Ureter (tissue), 1 donor: ENCODE measurements around the gene TMEM170B. TPM values are rescaled to one million over a fixed set of nuclear protein-coding genes. Genes with fewer than 3 reads are reported as not detected.

Experiments used
- DNase-seq: peaks from one replicate; pipeline ENCODE4 v3.0.0-alpha.2; 2020; ENCODE audit warnings: low spot score
- total RNA-seq: library from RNA; stranded (reverse); gene quantifications from one replicate; pipeline ENCODE4 v1.2.4, GENCODE V29; 2023
- donor health status: DM: yes; HTN: yes; CAD: no.

The TMEM170B gene, protein sequence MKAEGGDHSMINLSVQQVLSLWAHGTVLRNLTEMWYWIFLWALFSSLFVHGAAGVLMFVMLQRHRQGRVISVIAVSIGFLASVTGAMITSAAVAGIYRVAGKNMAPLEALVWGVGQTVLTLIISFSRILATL
- 2.9 TPM for total RNA-seq

DNA sequence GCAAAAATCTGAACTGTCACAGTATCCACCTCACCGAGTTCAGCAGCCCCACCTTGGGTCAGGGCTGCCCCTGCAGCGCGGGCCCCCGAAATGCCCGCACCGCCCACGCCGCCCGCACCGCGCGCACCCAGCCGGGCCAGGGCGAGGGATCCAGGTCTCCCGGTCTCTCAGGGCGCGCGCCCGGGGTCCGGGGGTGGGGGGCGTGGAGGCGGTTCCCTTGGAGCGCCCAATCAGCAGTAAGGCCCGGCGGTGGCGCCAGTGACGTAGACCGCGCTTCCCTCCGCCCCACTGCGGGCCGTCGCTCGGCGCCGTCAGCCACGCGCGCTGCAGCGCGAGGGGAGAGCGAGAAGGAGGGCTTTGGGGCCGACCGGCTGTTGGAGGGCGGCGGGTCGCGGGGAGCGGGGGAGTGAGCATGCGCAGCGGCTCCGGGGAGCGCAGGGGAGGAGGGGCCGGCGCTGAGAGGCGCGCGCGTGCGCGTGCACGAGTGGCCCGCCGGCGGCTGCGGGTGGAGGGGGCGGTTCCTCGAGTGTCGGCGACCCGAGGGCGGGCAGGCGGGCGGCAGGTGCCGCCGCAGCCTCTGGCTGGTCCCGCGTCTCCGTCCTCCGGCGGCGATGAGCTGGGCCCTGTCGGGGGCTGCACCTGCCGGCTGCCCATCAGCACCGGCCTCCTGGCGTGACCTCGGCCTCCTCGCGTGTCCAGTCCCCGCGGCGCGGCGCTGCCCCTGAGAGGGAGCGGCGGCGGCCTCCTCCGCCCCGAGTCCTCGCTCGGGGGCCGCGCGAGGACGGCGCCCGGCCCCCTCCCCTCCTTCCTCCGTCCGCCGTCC is at the start of gene TMEM170B:
Gene TMEM170B (plus strand): TSS at position 521 of the 823 bp plus-strand sequence. CDS start 529 bp downstream, outside the sequence.
- peak; percentile 94 for DNase-seq

GRCh38 chr6:11490996-11491395 is 46.6 kb upstream of the TMEM170B start:
- DNase-seq = no peak

- DNase-seq = no peak
Observed at GRCh38 chr6:11491596-11492463, 45.7 kb upstream of the TMEM170B start.

- no peak for DNase-seq
Observed at GRCh38 chr6:11492464-11493290, 44.9 kb upstream of the TMEM170B start.

- no peak for DNase-seq
Observed at GRCh38 chr6:11493974-11494373, 43.6 kb upstream of the TMEM170B start.

- no peak for DNase-seq
Observed at GRCh38 chr6:11494786-11495564, 42.6 kb upstream of the TMEM170B start.

GRCh38 chr6:11495565-11496145 is 41.9 kb upstream of the TMEM170B start:
- no peak for DNase-seq

DNA sequence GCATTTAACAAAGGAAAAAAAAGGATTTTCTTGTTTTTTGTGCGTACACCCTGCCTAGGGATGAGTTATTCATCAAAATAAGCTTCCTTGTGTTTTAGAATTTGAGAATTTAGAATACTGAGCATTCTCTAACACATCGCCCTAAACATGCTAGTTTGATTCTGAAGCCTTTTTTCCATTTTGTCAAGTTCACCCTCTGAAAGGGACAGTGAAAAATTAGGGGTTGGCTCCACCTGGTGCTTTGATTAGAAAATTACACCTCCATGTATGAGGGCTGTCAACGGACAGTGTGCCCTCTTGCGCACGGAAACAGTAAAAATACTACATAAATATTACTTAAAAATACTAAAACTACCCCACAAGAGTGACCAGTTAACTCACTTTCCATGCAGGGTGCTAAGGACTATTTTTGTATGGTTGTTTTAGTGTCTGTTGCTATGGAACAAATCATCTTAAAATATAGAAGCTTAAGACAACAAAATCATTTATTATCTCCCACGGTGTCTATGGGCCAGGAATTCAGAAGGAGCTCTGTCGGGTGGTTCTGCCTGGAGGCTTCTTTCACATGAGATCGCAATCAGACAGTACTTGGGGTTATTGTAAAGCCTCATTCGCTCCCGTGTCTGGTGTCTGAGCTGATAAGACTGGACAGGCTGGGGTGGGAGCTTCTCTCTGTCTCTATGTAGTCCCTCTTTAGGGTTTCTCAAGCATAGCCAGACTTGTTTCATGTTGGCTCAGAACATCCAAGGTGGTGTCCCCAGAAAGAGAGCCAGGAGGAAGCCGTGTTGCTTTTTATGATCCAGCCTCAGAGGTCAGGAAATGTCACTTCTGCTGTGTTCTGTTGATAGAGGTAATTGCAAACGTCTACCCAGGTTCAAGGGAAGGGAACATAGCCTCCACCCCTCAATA is 41.1 kb upstream of the TMEM170B start:
- DNase-seq = peak; percentile 83

GRCh38 chr6:11497107-11497506 is 40.4 kb upstream of the TMEM170B start:
- no peak for DNase-seq

DNA sequence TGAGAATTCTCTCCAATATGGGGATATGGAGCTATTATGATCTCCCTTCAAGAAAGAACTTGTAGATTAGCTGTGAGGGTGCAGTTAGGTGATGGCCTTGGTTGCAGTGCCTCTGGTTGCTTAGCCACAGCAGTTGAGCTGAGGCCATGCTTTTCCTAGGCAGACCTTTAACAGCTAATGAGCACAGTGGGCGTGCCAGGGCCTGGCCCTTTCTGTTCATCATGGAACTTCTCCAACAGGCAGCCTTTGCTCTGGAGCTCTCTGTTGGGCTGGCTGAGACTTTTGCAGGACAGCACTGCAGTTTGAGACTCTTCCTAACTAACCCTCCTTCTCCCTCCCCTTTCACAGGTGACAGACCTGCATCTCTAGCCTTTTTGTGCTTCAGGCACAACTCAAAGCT is 39.7 kb upstream of the TMEM170B start:
- DNase-seq = no peak

DNA sequence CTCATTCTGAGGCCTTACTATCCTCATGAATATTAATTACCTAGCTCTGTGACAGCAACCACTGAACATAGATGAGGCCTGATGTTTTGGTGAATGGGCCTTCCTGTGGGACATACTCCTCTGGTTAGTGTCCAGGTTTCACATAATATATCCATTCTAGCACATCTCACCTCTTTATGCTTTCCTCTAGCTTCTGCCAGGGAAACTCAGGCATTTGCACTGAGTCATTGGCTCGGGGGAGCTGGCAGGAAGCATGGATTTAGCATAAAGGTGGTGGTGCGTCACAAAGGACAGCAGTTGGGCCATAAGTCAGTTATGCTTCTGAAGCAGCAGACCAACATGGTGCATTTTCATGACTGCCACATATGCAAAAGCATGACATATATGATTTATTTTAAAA is 37.5 kb upstream of the TMEM170B start:
- DNase-seq = no peak

GRCh38 chr6:11509471-11509870 is 28.1 kb upstream of the TMEM170B start:
- no peak for DNase-seq

- DNase-seq = no peak
Observed at GRCh38 chr6:11514672-11515071, 22.9 kb upstream of the TMEM170B start.

GRCh38 chr6:11515763-11516162 is 21.8 kb upstream of the TMEM170B start:
- no peak for DNase-seq

- DNase-seq = no peak
Observed at GRCh38 chr6:11522812-11523605, 14.5 kb upstream of the TMEM170B start.

DNA sequence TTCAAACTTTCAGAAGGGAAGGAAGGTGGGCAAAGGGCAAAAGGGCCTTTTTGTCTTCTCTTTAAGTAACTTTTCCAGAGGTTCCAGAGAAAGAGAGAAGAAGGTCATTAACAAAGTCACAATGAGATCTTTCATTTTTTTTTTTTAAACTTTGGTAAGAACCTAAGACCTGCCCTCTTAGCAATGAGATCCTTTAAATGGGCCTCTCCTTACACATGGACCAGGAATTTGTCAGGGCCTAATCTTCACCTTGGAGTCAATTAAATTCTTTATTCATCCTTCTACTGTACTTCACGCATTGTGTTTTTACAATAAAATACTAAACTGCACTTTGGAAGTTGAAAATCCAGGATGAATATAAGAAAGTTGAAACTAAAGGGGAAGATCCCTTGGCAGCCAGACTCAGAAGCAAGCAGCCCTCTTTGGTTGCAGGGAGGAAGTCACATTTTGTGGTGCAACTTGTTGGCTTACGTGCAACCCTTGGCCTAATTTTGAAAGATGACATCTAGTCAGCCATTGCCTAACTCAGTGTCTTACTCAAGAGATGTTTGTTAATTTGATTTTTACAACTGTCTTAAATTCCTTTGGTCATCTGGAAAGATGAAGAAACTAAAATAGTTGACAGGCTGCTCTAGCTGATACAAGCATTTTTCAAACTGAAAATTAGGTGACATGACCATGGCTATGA is 11.9 kb upstream of the TMEM170B start:
- DNase-seq = no peak

GRCh38 chr6:11526156-11526505 is 11.4 kb upstream of the TMEM170B start:
- DNase-seq = no peak

DNA sequence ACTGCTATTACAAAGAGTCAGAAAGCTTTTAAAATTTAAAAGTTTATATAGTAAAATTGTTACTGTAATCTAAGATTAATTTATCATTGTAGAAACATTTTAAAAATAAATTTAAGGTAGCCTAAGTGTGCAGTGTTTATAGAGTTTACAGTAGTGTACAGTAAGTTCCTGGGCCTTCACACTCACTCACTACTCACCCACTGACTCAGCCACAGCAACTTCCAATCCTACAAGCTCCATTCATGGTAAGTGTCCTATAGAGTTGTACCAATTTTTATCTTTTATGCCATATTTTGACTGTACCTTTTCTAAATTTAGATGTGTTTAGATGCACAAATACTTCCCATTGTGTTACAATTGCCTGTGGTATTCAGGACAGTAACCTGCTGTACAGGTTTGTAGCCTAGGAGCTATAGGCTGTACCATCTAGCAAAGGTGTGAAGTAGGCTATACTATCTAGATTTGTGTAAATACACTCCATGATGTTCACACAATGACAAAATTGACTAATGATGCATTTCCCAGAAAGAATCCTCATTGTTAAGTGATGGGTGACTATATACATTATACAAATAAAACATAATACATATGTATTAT is 10.2 kb upstream of the TMEM170B start:
- DNase-seq = no peak
